Stimulated activated CD8-positive, alpha-beta memory T cell treated with anti-CD3 and anti-CD28 coated beads, Interleukin-2, amount 100 ng/mL, for 1 hour (primary cell): ENCODE results near the gene SLC9A9.

Experiments
- DNase-seq, 2 donors: peaks; one replicate each; pipeline ENCODE4 v3.0.0-alpha.2; 2020; ENCODE audit warnings: low read depth in 2 of 2

Gene SLC9A9

GRCh38 chr3:143358155-143358792 lies 490.0 kb downstream of the SLC9A9 start:
- DNase-seq: no peak

GRCh38 chr3:143357700-143358099 lies 490.6 kb downstream of the SLC9A9 start:
- no peak for DNase-seq

GRCh38 chr3:143356839-143357238 lies 491.4 kb downstream of the SLC9A9 start:
- DNase-seq: no peak

GRCh38 chr3:143354342-143354741 lies 493.9 kb downstream of the SLC9A9 start:
- no peak for DNase-seq

- DNase-seq: no peak
Measured at GRCh38 chr3:143352850-143353550, 495.3 kb downstream of the SLC9A9 start.

- DNase-seq: no peak
Measured at GRCh38 chr3:143351895-143352608, 496.2 kb downstream of the SLC9A9 start.

GRCh38 chr3:143351354-143351753 lies 496.9 kb downstream of the SLC9A9 start:
- no peak for DNase-seq

- no peak for DNase-seq
Measured at GRCh38 chr3:143349455-143349854, 498.8 kb downstream of the SLC9A9 start.

GRCh38 chr3:143348486-143349327 lies 499.6 kb downstream of the SLC9A9 start:
- DNase-seq: no peak

- no peak for DNase-seq
Measured at GRCh38 chr3:143344516-143345165, 503.6 kb downstream of the SLC9A9 start.

GRCh38 chr3:143343944-143344343 lies 504.3 kb downstream of the SLC9A9 start:
- DNase-seq: no peak

- no peak for DNase-seq
Measured at GRCh38 chr3:143343031-143343430, 505.2 kb downstream of the SLC9A9 start.

GRCh38 chr3:143339451-143339850 lies 508.8 kb downstream of the SLC9A9 start:
- DNase-seq: no peak

GRCh38 chr3:143337387-143337786 lies 510.9 kb downstream of the SLC9A9 start:
- no peak for DNase-seq

- DNase-seq: no peak
Measured at GRCh38 chr3:143334231-143334630, 514.0 kb downstream of the SLC9A9 start.

- no peak for DNase-seq
Measured at GRCh38 chr3:143333367-143333766, 514.9 kb downstream of the SLC9A9 start.

- no peak for DNase-seq
Measured at GRCh38 chr3:143332026-143332425, 516.2 kb downstream of the SLC9A9 start.

GRCh38 chr3:143331350-143331749 lies 516.9 kb downstream of the SLC9A9 start:
- DNase-seq: no peak

- no peak for DNase-seq
Measured at GRCh38 chr3:143330296-143330868, 517.9 kb downstream of the SLC9A9 start.

GRCh38 chr3:143329567-143330211 lies 518.6 kb downstream of the SLC9A9 start:
- no peak for DNase-seq

GRCh38 chr3:143328451-143328850 lies 519.8 kb downstream of the SLC9A9 start:
- DNase-seq: no peak
